Body of pancreas (tissue), 4 donors: ENCODE measurements around the gene MAPK6. TPM values are rescaled to one million over a fixed set of nuclear protein-coding genes. Genes with fewer than 3 reads are reported as not detected.

Source experiments
- ATAC-seq: fragments of 150-250 bp; one replicate; pipeline ENCODE4 v1.9.1; 2016
- DNase-seq, 4 donors: peaks; one replicate each; pipeline ENCODE4 v3.0.0-alpha.2; 2019
- H3K27ac ChIP-seq, 4 donors: fragments of 200-600 bp; sonication (generic); 1 replicate in 3 of 4; 2 replicates in 1 of 4; pipeline versions ENCODE4 v1.5.1 to v1.6.1; 2016 to 2019; ENCODE audit warnings: mild to moderate bottlenecking in 1 of 4, mixed read lengths in 1 of 4, moderate library complexity in 1 of 4
- H3K27me3 ChIP-seq, 2 donors: fragments of 200-600 bp; sonication (generic); one replicate each; pipeline ENCODE4 v1.6.0; 2016; ENCODE audit warnings: mild to moderate bottlenecking in 1 of 2
- H3K36me3 ChIP-seq, 2 donors: fragments of 200-600 bp; sonication (generic); replicated peaks in 1 of 2; 2 replicates each; pipeline ENCODE4 v1.5.1; 2016; ENCODE audit warnings: low read depth in 2 of 2; ENCODE audit not compliant: insufficient read depth in 1 of 2
- H3K4me1 ChIP-seq: fragments of 200-600 bp; sonication (generic); one replicate; pipeline ENCODE4 v1.6.0; 2016
- H3K4me3 ChIP-seq, 2 donors: fragments of 200-600 bp; sonication (generic); 1 replicate in 1 of 2; 2 replicates in 1 of 2; pipeline ENCODE4 v1.5.1; 2016 to 2019
- H3K9me3 ChIP-seq, 3 donors: fragments of 200-600 bp; sonication (generic); 1 replicate in 2 of 3; 2 replicates in 1 of 3; pipeline ENCODE4 v1.5.1; 2016
- POLR2A ChIP-seq, 3 donors: fragments of 450-650 bp; IDR thresholded peaks; one replicate each; pipeline ENCODE4 v1.6.1; 2016; ENCODE audit warnings: antibody characterized with exemption in 3 of 3, mild to moderate bottlenecking in 2 of 3
- WGBS, 2 donors: methylation state at CpG; one replicate each; pipeline ENCODE4 v1.1.5; 2017; 5-methylcytosine and 5-hydroxymethylcytosine counted together
- intact Hi-C: fragments of 100-400 bp; cut with DNase I; formaldehyde crosslinking; loops from one replicate; pipeline ENCODE4 v1.15.1; 2023
- total RNA-seq, 2 donors: library from RNA; depleted of rRNA; stranded (reverse); fragments of >200 nt; gene quantifications; one replicate each; pipeline ENCODE4 v1.1.0, GENCODE V29; 2016
- TF ChIP-seq, protein P1 (sequence below), 7 experiments: fragments of 450-650 bp in 4 of 7; fragments of 200-600 bp in 3 of 7; sonication (generic) in 3 of 7; IDR thresholded peaks; one replicate each; pipeline ENCODE4 v1.5.1; 2016 to 2019; ENCODE audit warnings: antibody characterized with exemption in 7 of 7

MAPK6 gene
- total RNA-seq, 2 donors from 2014 or later = 7.3 to 25.4 TPM

DNA sequence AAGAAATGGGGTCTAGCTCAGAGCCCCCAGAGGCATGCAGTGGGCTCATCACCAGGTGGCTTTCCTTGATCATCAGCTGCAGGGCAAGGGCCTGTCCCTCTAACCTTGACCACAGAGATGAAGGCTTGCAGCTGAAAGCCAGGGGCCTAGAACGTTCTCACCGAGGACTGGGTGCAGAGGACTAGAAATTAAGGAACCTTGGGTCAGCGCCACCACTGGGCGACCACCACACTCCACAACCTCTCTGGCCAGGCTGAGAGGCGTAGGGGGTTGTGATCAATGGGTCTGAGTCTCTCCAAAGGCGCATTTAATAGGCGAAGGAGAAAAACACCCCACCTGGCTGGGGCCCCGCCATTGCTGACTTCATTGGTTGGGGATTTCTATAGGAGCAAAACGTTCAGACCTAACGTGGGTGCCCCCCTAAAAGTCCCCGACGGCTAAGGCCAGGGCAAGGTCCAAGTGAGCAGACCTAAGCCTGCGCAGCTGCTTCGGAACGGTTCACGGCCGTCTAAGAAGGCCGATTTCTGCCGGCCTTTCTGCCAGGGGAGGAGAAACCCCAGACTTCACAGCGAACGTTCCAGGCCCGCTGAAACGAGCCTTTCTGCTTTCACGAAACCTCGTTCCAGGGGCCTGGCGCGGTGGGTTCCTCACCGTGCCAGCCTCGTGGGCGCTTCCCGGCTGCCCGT is 92.6 kb downstream of the MAPK6 start:
- no peak overlapping the region for H3K4me3 ChIP-seq
- no peak for ATAC-seq
- intact Hi-C loops = no loop called here
- DNase-seq = no peak
- peaks cover 29% of the 10 kb centered on the region for H3K4me1 ChIP-seq
- TF ChIP-seq POLR2A (IDR thresholded peaks at IDR 0.05) = no peak
- TF ChIP-seq, protein P1, sequence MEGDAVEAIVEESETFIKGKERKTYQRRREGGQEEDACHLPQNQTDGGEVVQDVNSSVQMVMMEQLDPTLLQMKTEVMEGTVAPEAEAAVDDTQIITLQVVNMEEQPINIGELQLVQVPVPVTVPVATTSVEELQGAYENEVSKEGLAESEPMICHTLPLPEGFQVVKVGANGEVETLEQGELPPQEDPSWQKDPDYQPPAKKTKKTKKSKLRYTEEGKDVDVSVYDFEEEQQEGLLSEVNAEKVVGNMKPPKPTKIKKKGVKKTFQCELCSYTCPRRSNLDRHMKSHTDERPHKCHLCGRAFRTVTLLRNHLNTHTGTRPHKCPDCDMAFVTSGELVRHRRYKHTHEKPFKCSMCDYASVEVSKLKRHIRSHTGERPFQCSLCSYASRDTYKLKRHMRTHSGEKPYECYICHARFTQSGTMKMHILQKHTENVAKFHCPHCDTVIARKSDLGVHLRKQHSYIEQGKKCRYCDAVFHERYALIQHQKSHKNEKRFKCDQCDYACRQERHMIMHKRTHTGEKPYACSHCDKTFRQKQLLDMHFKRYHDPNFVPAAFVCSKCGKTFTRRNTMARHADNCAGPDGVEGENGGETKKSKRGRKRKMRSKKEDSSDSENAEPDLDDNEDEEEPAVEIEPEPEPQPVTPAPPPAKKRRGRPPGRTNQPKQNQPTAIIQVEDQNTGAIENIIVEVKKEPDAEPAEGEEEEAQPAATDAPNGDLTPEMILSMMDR (IDR thresholded peaks at IDR 0.05) = no peak
- H3K9me3 ChIP-seq = no peaks in the 10 kb centered on the region
- H3K36me3 ChIP-seq = no peaks in the 10 kb centered on the region
- WGBS, 2 donors = 71 to 81% methylated on average over 9 to 32 of the region's 32 CpGs
- H3K27me3 ChIP-seq = no peaks in the 10 kb centered on the region
- peak overlapping the region in 3 of 4 donors; percentile 6 to 49 (median 30) for H3K27ac ChIP-seq

DNA sequence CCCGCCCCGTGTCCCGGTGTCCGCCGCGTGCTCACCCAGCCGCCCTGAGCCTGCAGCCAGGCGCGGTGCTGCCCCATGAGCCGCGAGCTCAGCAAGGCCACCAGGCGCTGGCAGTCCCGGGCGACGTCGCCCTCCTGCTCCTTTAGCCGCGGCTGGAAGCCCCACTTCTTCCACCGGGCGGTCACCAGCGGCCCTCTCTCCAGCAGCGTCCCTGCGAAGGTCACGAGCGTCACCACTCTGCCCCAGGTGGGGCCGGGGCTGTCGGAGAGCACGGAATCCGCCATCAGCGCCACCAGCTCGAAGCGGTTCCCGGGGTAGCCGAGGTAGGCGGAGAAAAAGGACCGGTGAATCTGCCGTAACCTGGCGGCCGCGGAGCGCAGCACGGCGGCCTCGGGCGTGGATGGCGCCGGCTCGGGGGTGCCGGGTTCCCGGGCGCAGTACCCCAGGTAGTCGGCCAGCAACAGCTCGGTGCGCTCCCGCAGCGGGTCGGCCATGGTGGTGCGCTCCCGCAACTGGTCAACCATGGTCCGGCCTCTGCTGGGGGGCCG is 93.3 kb downstream of the MAPK6 start:
- peak overlapping the region in 3 of 4 donors; percentile 6 to 49 (median 30) for H3K27ac ChIP-seq
- ATAC-seq (peak; percentile 33), DNase-seq (peak in 2 of 4 donors; percentile 29 to 42)
- no peak overlapping the region for H3K4me3 ChIP-seq
- H3K27me3 ChIP-seq = no peaks in the 10 kb centered on the region
- TF ChIP-seq, protein P1 (IDR thresholded peaks at IDR 0.05) = peak in 2 of 7 experiments; percentile 14 to 28
- peak in 1 of 3 donors; percentile 31 for TF ChIP-seq POLR2A (IDR thresholded peaks at IDR 0.05)
- H3K4me1 ChIP-seq = peaks cover 35% of the 10 kb centered on the region
- no peaks in the 10 kb centered on the region for H3K36me3 ChIP-seq
- no peaks in the 10 kb centered on the region for H3K9me3 ChIP-seq
- 0 to 22% methylated on average over 1 to 60 of the region's 61 CpGs for WGBS, 2 donors
- intact Hi-C loops = no loop called here

DNA sequence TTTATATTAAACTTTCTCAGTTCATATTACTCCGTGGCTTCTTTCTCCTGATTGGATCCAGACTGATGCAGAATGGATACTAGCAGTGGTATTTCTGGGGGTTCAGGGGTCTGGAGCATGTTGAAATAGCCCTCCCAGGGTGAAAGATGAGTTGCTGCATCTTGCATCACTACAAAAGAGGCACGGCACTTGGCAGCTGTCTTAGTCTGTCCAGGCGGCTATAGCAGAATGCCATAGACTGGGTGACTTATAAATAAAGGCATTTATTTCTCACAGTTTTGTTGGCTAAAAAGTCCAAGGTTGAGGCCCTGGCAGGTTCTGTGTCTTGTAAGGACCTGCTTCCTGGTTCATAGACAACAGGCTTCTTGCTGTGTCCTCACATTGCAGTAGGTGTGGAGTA is 94.2 kb downstream of the MAPK6 start:
- DNase-seq (no peak), ATAC-seq (no peak)
- TF ChIP-seq POLR2A (IDR thresholded peaks at IDR 0.05) = no peak
- TF ChIP-seq, protein P1 (IDR thresholded peaks at IDR 0.05) = no peak
- intact Hi-C loops = no loop called here
- H3K27me3 ChIP-seq = no peaks in the 10 kb centered on the region
- no peaks in the 10 kb centered on the region for H3K9me3 ChIP-seq
- H3K4me3 ChIP-seq = no peak overlapping the region
- 95 to 96% methylated on average over 3 of the region's 3 CpGs for WGBS, 2 donors
- H3K27ac ChIP-seq = no peak overlapping the region
- peaks cover 41% of the 10 kb centered on the region for H3K4me1 ChIP-seq
- no peaks in the 10 kb centered on the region for H3K36me3 ChIP-seq

DNA sequence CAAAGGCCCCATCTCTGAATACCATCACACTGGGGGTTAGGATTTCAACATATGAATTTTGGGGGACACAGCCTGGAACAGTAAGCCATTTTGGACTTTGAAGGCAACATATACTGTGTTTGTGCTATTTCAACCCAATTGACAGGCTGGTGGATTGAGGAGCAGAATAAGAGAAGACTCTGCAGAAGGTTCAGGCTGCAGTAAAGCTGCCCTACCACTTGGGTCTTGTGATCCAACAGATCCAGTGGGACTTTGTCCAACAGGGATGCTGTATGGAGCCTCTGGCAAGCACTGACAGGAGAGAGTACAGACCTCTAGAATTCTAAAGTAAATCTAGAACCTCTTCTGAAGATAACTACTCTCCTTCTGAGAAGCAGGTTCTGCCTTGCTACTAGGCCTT is 94.7 kb downstream of the MAPK6 start:
- intact Hi-C loops = no loop called here
- H3K4me3 ChIP-seq = no peak overlapping the region
- no peaks in the 10 kb centered on the region for H3K27me3 ChIP-seq
- H3K9me3 ChIP-seq = no peaks in the 10 kb centered on the region
- TF ChIP-seq, protein P1 (IDR thresholded peaks at IDR 0.05) = no peak
- TF ChIP-seq POLR2A (IDR thresholded peaks at IDR 0.05) = no peak
- ATAC-seq = no peak
- H3K4me1 ChIP-seq = peaks cover 41% of the 10 kb centered on the region
- H3K27ac ChIP-seq = no peak overlapping the region
- DNase-seq = no peak
- H3K36me3 ChIP-seq = no peaks in the 10 kb centered on the region
